ENCODE data around the gene KLC4.

DNA sequence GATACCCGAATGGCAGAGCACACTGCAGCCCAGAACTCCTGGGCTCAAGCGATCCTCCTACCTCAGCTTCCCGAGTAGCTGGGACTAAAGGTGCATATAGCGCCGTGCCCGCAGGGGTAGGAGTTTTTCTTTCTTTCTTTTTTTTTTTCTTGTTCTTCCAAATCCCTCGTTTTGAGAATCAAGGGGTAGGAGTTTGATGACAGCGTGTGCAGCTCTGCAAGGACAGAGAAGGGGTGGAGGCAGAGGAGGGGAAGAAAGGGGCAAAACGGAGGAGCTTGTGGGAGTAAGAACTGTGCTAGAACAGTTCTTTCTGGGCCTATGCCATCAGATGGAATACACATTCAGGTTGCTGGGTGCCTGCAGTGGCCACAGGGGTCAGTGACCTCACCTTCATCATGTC lies 22.7 kb upstream of the KLC4 start:
- TF ChIP-seq EZH2phosphoT487 (IDR thresholded peaks at IDR 0.05; ENCODE audit: insufficient read depth, low read depth) (no peak), EZH2 (IDR thresholded peaks at IDR 0.05; ENCODE audit: insufficient read depth, poor library complexity, severe bottlenecking) (no peak)
